DMS79 (cell line): Measurements from ENCODE around the gene RPEL1.

Source experiments
- DNase-seq: peaks from one replicate; lab custom pipeline; 2025; lab: John Stamatoyannopoulos, UW

The RPEL1 gene

DNA sequence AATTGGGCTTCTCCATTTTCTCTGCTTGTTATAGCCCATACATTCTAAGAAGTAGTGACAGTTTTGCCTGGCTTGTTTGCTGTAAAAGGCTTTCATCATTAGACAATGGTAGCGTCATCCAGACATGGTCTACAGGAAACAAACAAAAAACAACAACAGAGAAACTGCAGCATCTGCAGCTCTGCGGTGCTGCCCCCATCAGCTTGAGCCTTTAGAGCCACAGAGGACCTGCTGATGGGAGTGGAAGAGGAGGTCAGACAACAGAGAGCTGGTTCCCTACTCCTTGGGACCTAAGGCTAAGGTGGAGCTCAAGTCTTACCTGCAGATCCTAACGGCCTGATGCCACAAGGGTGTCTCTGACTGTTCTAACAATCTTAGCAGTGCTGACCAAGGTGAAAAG lies 34.3 kb downstream of the RPEL1 start:
- no peak for DNase-seq

DNA sequence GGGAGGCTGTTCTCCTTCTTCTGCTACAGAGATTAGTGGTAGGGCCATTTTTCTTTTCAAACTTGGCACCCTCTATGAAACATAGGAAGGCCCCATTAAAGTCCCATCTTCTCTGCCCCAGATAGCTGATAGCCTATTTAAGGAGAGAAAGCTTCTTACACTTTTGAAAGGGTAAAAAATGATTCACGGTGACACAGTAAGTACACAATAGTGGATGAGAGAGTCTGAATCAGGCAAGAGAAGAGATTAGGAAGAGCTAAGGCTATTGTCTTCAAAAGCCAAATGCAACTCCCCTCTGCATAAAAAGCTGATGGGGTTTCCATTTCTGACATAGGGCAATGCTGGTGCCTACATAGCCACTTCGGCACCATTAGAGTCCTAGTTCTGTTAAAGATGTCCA lies 34.8 kb downstream of the RPEL1 start:
- DNase-seq: no peak

- DNase-seq: peak; percentile 64
Observed at GRCh38 chr10:103281753-103282152, 36.1 kb downstream of the RPEL1 start.

DNA sequence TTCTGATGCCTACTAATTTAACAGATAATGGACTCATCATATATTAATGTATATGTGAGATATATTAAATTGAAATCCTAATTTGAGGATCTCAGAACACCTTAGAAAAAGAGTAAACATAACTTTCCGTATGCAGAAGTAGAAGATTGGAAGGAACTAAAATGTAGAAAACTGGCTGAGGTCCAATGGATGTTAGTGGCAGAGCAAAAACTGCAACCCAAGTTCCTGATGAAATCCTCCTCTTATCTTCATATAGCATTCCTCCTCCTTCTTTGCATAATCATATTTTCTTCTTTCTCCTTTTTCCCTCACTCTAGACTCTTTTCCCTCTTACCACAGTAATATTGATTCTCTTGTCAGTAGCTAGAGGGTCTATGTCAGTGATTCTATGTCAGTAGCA lies 37.3 kb downstream of the RPEL1 start:
- DNase-seq: no peak

DNA sequence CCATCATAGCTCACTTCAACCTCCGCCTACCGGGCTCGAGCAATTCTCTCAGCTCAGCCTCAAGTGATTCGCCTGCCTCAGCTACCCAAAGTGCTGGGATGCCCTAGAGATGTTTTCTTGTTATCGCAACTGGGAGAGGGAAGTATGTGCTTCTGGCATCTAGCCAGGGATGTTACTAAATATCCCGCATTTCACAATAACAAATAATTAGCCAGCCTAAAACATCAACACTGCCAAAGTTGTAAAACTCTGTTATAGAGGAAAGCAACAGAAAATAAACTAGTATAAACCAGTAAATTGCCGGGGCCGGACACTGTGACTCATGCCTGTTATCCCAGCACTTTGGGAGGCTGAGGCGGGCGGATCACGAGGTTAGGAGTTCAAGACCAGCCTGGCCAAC lies 38.5 kb downstream of the RPEL1 start:
- DNase-seq: no peak

GRCh38 chr10:103287992-103288391 lies 42.3 kb downstream of the RPEL1 start:
- DNase-seq: no peak

DNA sequence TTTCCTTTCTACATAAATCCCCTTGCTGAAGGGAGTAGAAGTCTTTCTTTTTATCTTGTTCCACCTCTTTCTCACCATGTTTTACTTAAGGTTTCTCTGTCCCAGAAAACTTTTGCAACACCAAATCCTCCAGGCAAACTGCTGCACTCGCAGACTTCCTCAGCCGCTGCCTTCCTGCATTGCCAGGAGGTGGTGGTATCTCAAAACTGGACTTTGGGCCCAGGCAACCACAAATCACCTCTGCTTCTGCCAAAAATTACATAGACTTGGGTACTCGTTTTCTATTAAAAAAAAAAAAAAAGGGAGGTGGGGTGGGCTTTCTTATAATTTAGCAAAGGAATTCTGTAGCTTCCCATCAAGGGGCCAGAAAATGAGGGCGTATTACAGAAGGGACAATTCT lies 45.9 kb downstream of the RPEL1 start:
- no peak for DNase-seq

DNA sequence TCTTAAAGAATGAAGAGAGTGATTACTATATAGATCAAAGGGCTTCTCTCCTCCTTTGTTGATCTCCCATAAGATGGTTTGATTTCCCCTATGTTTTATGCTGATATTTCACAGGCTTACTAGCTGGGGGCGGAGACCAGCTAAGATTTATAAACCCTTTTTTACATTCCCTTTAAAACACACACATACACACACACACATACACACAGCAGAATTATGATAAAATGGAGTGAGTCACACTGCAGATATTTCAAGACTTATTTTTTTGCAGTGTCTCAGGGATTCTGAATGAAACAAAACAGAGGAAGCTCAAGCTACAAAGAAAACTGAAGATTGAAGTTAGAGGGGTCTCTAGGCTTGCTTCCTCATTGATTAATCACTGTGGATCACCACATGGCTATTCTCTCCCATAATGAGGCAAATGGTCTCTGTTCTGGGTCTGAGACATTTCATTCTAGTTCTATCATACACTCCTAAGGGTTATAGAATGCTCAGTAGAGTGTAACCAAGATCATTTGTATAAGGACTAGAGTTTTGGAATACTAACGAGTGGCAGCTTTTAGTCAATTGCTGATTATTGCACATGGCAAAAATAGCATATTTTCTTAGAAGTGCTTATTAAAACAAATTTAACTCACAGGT lies 49.8 kb downstream of the RPEL1 start:
- peak; percentile 23 for DNase-seq
